PFSK-1 (cell line): Measurements from ENCODE around the gene TMEFF1.

ENCODE experiments used
- FOXP2 ChIP-seq: optimal IDR thresholded peaks from 2 replicates; pipeline ENCODE3; 2011; ENCODE audit warnings: borderline replicate concordance, control low read depth, inconsistent platforms; ENCODE audit not compliant: insufficient read depth; ENCODE audit errors: extremely low read length, extremely low read depth
- POLR2AphosphoS5 ChIP-seq: IDR thresholded peaks from 2 replicates; pipeline ENCODE4 v1.6.1; 2012; ENCODE audit warnings: low read depth, mild to moderate bottlenecking, control low read depth, low read length, moderate library complexity
- SIN3A ChIP-seq: IDR thresholded peaks from 2 replicates; pipeline ENCODE4 v1.6.1; 2012; ENCODE audit warnings: mild to moderate bottlenecking, low read length, moderate library complexity, borderline replicate concordance; ENCODE audit not compliant: insufficient read depth
- TAF1 ChIP-seq: IDR thresholded peaks from 2 replicates; pipeline ENCODE4 v1.6.1; 2012; ENCODE audit warnings: low read length, control low read depth, borderline replicate concordance; ENCODE audit not compliant: insufficient read depth
- TF ChIP-seq, protein P1 (sequence below), 2 experiments: IDR thresholded peaks; 2 replicates each; pipeline versions ENCODE4 v1.6.1 to v1.8.0; 2011 to 2012; ENCODE audit warnings: low read depth in 2 of 2, low read length in 2 of 2, control low read depth in 1 of 2, inconsistent platforms in 1 of 2, mild to moderate bottlenecking in 1 of 2, moderate library complexity in 1 of 2; ENCODE audit not compliant: insufficient read depth in 1 of 2

TMEFF1 gene

GRCh38 chr9:100581661-100582060 lies 108.7 kb downstream of the TMEFF1 start:
- TF ChIP-seq FOXP2 = no peak
- no peak for TF ChIP-seq SIN3A
- no peak for TF ChIP-seq TAF1
- TF ChIP-seq, protein P1, sequence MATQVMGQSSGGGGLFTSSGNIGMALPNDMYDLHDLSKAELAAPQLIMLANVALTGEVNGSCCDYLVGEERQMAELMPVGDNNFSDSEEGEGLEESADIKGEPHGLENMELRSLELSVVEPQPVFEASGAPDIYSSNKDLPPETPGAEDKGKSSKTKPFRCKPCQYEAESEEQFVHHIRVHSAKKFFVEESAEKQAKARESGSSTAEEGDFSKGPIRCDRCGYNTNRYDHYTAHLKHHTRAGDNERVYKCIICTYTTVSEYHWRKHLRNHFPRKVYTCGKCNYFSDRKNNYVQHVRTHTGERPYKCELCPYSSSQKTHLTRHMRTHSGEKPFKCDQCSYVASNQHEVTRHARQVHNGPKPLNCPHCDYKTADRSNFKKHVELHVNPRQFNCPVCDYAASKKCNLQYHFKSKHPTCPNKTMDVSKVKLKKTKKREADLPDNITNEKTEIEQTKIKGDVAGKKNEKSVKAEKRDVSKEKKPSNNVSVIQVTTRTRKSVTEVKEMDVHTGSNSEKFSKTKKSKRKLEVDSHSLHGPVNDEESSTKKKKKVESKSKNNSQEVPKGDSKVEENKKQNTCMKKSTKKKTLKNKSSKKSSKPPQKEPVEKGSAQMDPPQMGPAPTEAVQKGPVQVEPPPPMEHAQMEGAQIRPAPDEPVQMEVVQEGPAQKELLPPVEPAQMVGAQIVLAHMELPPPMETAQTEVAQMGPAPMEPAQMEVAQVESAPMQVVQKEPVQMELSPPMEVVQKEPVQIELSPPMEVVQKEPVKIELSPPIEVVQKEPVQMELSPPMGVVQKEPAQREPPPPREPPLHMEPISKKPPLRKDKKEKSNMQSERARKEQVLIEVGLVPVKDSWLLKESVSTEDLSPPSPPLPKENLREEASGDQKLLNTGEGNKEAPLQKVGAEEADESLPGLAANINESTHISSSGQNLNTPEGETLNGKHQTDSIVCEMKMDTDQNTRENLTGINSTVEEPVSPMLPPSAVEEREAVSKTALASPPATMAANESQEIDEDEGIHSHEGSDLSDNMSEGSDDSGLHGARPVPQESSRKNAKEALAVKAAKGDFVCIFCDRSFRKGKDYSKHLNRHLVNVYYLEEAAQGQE (IDR thresholded peaks at IDR 0.05; ENCODE audit: insufficient read depth in 1 of 2, low read depth in 2 of 2, low read length in 2 of 2) = no peak
- no peak for TF ChIP-seq POLR2AphosphoS5

DNA sequence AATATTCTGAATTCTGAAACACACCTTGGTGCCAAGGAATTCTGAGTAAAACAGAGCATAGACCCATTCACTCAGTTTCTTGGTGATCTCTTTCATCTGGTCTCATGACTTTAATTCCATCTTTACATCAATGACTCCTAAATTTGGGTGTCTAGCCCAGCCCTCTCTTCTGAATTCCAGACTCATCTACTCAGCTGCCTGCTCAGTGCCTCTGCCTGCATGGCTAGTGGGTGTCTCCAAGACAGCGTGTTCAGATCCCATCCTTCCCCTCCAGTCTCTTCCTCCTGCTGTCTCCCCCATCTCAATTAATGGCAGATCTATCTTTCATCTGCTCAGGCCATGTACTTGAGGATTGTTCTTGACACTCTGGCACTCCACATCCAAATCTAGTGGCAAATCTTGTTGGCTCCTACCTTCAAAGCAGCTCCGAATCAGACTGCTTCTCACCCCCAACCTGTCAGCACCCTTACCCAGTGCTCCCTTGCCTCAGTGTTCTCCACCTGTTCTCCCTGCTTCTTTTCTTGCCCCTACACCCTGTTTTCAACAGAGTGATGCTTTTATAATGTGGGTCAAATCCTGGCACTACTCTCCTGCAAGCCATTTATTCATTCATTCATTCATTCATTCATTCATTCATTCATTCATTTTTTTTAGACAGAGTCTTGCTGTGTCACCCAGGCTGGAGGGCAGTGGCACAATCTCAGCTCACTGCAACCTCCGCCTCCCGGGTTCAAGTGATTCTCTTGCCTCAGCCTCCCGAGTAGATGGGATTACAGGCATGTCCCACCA lies 110.3 kb downstream of the TMEFF1 start:
- TF ChIP-seq POLR2AphosphoS5 (no peak), TAF1 (no peak), SIN3A (no peak), FOXP2 (no peak)
- TF ChIP-seq, protein P1 (IDR thresholded peaks at IDR 0.05; ENCODE audit: insufficient read depth in 1 of 2, low read depth in 2 of 2, low read length in 2 of 2) = no peak

DNA sequence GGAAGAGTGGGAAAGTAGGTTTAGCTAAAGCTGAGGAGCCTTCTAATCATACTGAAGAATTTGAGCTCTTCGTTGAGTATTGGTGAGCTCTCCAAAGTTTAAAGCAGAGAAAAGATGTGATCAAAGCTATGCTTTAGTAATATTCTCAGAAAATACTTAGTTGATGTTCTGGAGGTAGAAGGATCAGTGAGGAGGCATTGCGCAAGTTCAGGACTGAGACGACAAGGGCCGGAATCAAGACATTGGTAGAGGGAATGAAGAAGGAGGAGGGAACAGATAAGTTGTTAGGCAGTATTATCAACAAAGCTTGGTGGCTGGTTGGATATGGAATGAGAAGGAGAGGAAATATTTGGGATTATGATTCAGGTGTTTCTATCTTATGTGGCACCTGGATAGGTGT lies 112.0 kb downstream of the TMEFF1 start:
- TF ChIP-seq FOXP2 = no peak
- TF ChIP-seq POLR2AphosphoS5 = no peak
- TF ChIP-seq SIN3A = no peak
- TF ChIP-seq TAF1 = no peak
- TF ChIP-seq, protein P1 (IDR thresholded peaks at IDR 0.05; ENCODE audit: insufficient read depth in 1 of 2, low read depth in 2 of 2, low read length in 2 of 2) = no peak

GRCh38 chr9:100586093-100586492 lies 113.1 kb downstream of the TMEFF1 start:
- TF ChIP-seq SIN3A (no peak), FOXP2 (no peak), TAF1 (no peak), POLR2AphosphoS5 (no peak)
- TF ChIP-seq, protein P1 (IDR thresholded peaks at IDR 0.05; ENCODE audit: insufficient read depth in 1 of 2, low read depth in 2 of 2, low read length in 2 of 2) = no peak

GRCh38 chr9:100587375-100587774 lies 114.4 kb downstream of the TMEFF1 start:
- TF ChIP-seq FOXP2 = no peak
